ENCODE data around the gene ACHE. TPM values are rescaled to one million over a fixed set of nuclear protein-coding genes. Genes with fewer than 3 reads are reported as not detected.

The ACHE gene
- total RNA-seq, 1 experiment from 2014 or later: 10.4 TPM

DNA sequence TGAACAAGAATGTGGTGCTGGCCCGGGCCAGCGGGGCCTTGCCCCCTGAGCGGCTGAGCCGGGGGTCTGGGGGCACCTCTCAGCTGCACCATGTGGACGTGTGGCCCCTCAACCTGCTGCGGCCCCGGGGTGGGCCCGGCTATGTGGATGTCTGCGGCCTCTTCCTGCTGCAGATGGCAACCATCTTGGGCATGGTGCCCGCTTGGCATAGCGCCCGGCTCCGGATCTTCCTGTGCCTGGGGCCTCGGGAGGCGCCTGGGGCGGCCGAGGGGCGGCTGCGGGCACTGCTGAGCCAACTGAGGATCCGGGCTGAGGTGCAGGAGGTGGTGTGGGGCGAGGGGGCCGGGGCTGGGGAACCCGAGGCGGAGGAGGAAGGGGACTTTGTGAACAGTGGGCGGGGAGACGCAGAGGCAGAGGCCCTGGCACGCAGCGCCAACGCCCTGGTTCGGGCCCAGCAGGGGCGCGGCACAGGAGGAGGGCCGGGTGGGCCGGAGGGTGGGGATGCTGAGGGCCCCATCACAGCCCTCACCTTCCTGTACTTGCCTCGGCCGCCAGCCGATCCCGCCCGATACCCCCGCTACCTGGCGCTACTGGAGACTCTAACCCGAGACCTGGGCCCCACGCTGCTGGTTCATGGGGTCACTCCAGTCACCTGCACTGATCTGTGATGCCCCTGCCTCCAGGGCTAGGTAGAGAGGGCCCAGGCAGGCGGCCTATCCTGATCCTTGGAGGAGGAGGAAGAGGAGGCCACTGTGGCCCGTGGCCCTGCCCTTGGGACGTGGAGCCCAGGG is 29.6 kb downstream of the ACHE start:
- ChIA-PET CTCF (no interaction called here), POLR2A (interaction anchor here (0.5 kb wide), 1 partner anchor 29 kb away, joined by 12 read pairs; no protein-coding TSS in a partner anchor)
- H3K27ac ChIP-seq (ENCODE audit: low read length): no peak overlapping the region
- intact Hi-C loops (cut with micrococcal nuclease; ENCODE audit: unreplicated experiment): no loop called here
- no peaks in the 10 kb centered on the region for H3K9me3 ChIP-seq (ENCODE audit: control insufficient read depth, insufficient read depth, low read depth, low read length)
- in situ Hi-C loops (cut with HindIII; ENCODE audit: low pct_unique_long_range_greater_than_20kb, low sequenced_read_pairs): no loop called here
- peaks cover 2% of the 10 kb centered on the region; the same call in 1 of the 2 replicates for H3K36me3 ChIP-seq (ENCODE audit: control insufficient read depth, insufficient read depth, low read length)
- H3K4me3 ChIP-seq (ENCODE audit: low read depth in 2 of 2, low read length in 2 of 2): no peak overlapping the region
- no peak for ATAC-seq
- peaks cover 10% of the 10 kb centered on the region for H3K4me1 ChIP-seq (ENCODE audit: control insufficient read depth, insufficient read depth, low read length)
- TF ChIP-seq, protein P1, sequence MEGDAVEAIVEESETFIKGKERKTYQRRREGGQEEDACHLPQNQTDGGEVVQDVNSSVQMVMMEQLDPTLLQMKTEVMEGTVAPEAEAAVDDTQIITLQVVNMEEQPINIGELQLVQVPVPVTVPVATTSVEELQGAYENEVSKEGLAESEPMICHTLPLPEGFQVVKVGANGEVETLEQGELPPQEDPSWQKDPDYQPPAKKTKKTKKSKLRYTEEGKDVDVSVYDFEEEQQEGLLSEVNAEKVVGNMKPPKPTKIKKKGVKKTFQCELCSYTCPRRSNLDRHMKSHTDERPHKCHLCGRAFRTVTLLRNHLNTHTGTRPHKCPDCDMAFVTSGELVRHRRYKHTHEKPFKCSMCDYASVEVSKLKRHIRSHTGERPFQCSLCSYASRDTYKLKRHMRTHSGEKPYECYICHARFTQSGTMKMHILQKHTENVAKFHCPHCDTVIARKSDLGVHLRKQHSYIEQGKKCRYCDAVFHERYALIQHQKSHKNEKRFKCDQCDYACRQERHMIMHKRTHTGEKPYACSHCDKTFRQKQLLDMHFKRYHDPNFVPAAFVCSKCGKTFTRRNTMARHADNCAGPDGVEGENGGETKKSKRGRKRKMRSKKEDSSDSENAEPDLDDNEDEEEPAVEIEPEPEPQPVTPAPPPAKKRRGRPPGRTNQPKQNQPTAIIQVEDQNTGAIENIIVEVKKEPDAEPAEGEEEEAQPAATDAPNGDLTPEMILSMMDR (IDR thresholded peaks at IDR 0.05): no peak
- TF ChIP-seq POLR2AphosphoS5 (IDR thresholded peaks at IDR 0.05; ENCODE audit: low read depth, low read length): no peak
- H3K27me3 ChIP-seq (ENCODE audit: control insufficient read depth, insufficient read depth, low read length): no peaks in the 10 kb centered on the region
- TSS peak; percentile 83 for BruUV-seq (replicated peaks)
- DNase-seq (ENCODE audit: low read depth, low spot score): no peak

DNA sequence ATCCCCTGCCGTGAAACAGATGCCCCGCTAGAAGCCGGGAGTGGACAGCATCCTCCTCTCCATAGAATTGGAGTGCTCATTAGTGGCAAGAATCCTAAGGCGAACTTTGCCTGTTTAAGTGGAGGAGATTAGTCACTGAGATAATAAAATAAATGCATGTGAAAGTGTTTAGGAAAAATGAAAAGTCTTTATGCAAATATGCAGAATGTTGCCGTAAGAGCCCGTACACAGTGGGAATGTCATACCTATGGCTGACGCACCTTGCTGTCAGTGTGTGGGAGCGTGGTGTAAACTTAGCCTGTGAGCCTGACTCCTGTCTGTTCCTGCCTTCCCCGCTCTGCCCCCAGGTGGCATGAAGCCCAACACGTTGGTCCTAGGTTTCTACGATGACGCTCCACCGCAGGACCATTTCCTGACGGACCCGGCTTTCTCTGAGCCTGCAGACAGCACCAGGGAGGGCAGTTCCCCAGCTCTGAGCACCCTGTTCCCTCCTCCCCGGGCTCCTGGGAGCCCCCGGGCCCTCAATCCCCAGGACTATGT is 30.2 kb downstream of the ACHE start:
- Histone ChIP-seq H3K4me1 (ENCODE audit: control insufficient read depth, insufficient read depth, low read length) (peaks cover 10% of the 10 kb centered on the region), H3K27ac (ENCODE audit: low read length) (no peak overlapping the region), H3K9me3 (ENCODE audit: control insufficient read depth, insufficient read depth, low read depth, low read length) (no peaks in the 10 kb centered on the region), H3K4me3 (ENCODE audit: low read depth in 2 of 2, low read length in 2 of 2) (no peak overlapping the region), H3K27me3 (ENCODE audit: control insufficient read depth, insufficient read depth, low read length) (no peaks in the 10 kb centered on the region), H3K36me3 (ENCODE audit: control insufficient read depth, insufficient read depth, low read length) (peaks cover 2% of the 10 kb centered on the region; the same call in 1 of the 2 replicates)
- DNase-seq (ENCODE audit: low read depth, low spot score) (no peak), ATAC-seq (peak; percentile 31)
- ChIA-PET POLR2A (no interaction called here), CTCF (no interaction called here)
- in situ Hi-C loops (cut with HindIII; ENCODE audit: low pct_unique_long_range_greater_than_20kb, low sequenced_read_pairs) (no loop called here), intact Hi-C loops (cut with micrococcal nuclease; ENCODE audit: unreplicated experiment) (no loop called here)
- BruUV-seq (replicated peaks): no TSS peak
- TF ChIP-seq TCF7L2 (IDR thresholded peaks at IDR 0.05; ENCODE audit: low read depth, low read length) (no peak), POLR2AphosphoS5 (IDR thresholded peaks at IDR 0.05; ENCODE audit: low read depth, low read length) (no peak), SIN3A (IDR thresholded peaks at IDR 0.05; ENCODE audit: borderline replicate concordance, insufficient read depth, low read depth, low read length) (no peak)
- TF ChIP-seq, protein P2, sequence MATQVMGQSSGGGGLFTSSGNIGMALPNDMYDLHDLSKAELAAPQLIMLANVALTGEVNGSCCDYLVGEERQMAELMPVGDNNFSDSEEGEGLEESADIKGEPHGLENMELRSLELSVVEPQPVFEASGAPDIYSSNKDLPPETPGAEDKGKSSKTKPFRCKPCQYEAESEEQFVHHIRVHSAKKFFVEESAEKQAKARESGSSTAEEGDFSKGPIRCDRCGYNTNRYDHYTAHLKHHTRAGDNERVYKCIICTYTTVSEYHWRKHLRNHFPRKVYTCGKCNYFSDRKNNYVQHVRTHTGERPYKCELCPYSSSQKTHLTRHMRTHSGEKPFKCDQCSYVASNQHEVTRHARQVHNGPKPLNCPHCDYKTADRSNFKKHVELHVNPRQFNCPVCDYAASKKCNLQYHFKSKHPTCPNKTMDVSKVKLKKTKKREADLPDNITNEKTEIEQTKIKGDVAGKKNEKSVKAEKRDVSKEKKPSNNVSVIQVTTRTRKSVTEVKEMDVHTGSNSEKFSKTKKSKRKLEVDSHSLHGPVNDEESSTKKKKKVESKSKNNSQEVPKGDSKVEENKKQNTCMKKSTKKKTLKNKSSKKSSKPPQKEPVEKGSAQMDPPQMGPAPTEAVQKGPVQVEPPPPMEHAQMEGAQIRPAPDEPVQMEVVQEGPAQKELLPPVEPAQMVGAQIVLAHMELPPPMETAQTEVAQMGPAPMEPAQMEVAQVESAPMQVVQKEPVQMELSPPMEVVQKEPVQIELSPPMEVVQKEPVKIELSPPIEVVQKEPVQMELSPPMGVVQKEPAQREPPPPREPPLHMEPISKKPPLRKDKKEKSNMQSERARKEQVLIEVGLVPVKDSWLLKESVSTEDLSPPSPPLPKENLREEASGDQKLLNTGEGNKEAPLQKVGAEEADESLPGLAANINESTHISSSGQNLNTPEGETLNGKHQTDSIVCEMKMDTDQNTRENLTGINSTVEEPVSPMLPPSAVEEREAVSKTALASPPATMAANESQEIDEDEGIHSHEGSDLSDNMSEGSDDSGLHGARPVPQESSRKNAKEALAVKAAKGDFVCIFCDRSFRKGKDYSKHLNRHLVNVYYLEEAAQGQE (IDR thresholded peaks at IDR 0.05; ENCODE audit: insufficient read depth in 1 of 2, low read depth in 2 of 2, low read length in 1 of 2): no peak
- TF ChIP-seq, protein P1 (IDR thresholded peaks at IDR 0.05): no peak
